SH-SY5Y (cell line): ENCODE results near the gene MSI2.

Experiments used
- GATA2 ChIP-seq: IDR thresholded peaks from 2 replicates; pipeline ENCODE4 v1.6.1; 2011; ENCODE audit warnings: mild to moderate bottlenecking, low read depth, low read length
- GATA3 ChIP-seq: IDR thresholded peaks from 2 replicates; pipeline ENCODE4 v1.6.1; 2011; ENCODE audit warnings: low read depth, mild to moderate bottlenecking, low read length, moderate library complexity

- TF ChIP-seq GATA2 (no peak), GATA3 (no peak)
Observed at GRCh38 chr17:57682701-57683100, 426.4 kb downstream of the MSI2 start.
